Posterior vena cava (tissue), 2 donors: ENCODE results near the gene CLNK. TPM values are rescaled to one million over a fixed set of nuclear protein-coding genes. Genes with fewer than 3 reads are reported as not detected.

ENCODE experiments used
- DNase-seq: peaks from one replicate; pipeline ENCODE4 v3.0.0-alpha.2; 2020; ENCODE audit warnings: low spot score
- intact Hi-C, 2 donors: fragments of 100-400 bp; cut with DNase I; formaldehyde crosslinking; loops; one replicate each; pipeline versions ENCODE4 v1.14.1 to v1.14.2; 2022 to 2023
- total RNA-seq, 2 donors: library from RNA; stranded (reverse); fragmentation: NEBNext Ultra II Directional; extraction: Animal tissue kit (Norgen Biotek cat#: 25700); gene quantifications; one replicate each; pipeline ENCODE4 v1.2.1, GENCODE V29; 2021
- donor health status: DM: yes; HTN: yes; CAD: no.
- donor health status: DM: yes; HTN: yes; CAD: no.

CLNK gene
- total RNA-seq, 2 donors from 2014 or later: 0.19 TPM

- no peak for DNase-seq
- intact Hi-C loops: no loop called here
Measured at GRCh38 chr4:10441512-10441911, 243.1 kb downstream of the CLNK start.

GRCh38 chr4:10438924-10439323 is 245.6 kb downstream of the CLNK start:
- DNase-seq: no peak
- intact Hi-C loops: no loop called here

GRCh38 chr4:10437735-10438134 is 246.8 kb downstream of the CLNK start:
- intact Hi-C loops: no loop called here
- DNase-seq: no peak

Other genes starting within 250 kb of the CLNK start
- gene ZNF518B, start 227.3 kb downstream of the CLNK start, total RNA-seq: 10 to 100 TPM; 17.8 to 24.6 TPM